Thyroid gland (tissue), 4 donors: ENCODE results near the gene BCAS3. TPM values are rescaled to one million over a fixed set of nuclear protein-coding genes. Genes with fewer than 3 reads are reported as not detected.
A peak's percentile ranks its signal among the peaks of the same experiment; 100 is the strongest.

ENCODE experiments used
- DNase-seq, 2 donors: peaks; one replicate each; pipeline ENCODE4 v3.0.0-alpha.2; 2019
- H3K27ac ChIP-seq, 3 donors: fragments of 200-600 bp; sonication (generic); 1 replicate in 2 of 3; 2 replicates in 1 of 3; pipeline ENCODE4 v1.5.1; 2016 to 2019; ENCODE audit warnings: mild to moderate bottlenecking in 1 of 3, moderate library complexity in 1 of 3
- H3K27me3 ChIP-seq: fragments of 200-600 bp; sonication (generic); one replicate; pipeline ENCODE4 v1.5.1; 2019
- H3K36me3 ChIP-seq, 2 donors: fragments of 200-600 bp; sonication (generic); one replicate each; pipeline ENCODE4 v1.5.1; 2016 to 2019
- H3K4me1 ChIP-seq, 2 donors: fragments of 200-600 bp; sonication (generic); one replicate each; pipeline ENCODE4 v1.5.1; 2017 to 2019
- H3K4me3 ChIP-seq, 3 donors: fragments of 200-600 bp; sonication (generic); replicated peaks in 1 of 3; 1 replicate in 2 of 3; 2 replicates in 1 of 3; pipeline ENCODE4 v1.5.1; 2016; ENCODE audit warnings: mild to moderate bottlenecking in 1 of 3
- H3K9me3 ChIP-seq: fragments of 200-600 bp; sonication (generic); one replicate; pipeline ENCODE4 v1.5.1; 2017
- CTCF ChIP-seq, 6 experiments: fragments of 200-600 bp in 3 of 6; fragments of 450-650 bp in 3 of 6; sonication (generic) in 3 of 6; IDR thresholded peaks; one replicate each; pipeline ENCODE4 v1.5.1; 2016 to 2019; ENCODE audit warnings: antibody characterized with exemption in 6 of 6, mild to moderate bottlenecking in 2 of 6, inconsistent platforms in 1 of 6, moderate library complexity in 1 of 6
- POLR2A ChIP-seq, 2 donors: fragments of 450-650 bp; IDR thresholded peaks; one replicate each; pipeline ENCODE4 v1.6.1; 2017; ENCODE audit warnings: antibody characterized with exemption in 2 of 2, mild to moderate bottlenecking in 2 of 2, moderate library complexity in 1 of 2
- WGBS, 2 donors: methylation state at CpG; one replicate each; pipeline ENCODE4 v1.1.5; 2017; 5-methylcytosine and 5-hydroxymethylcytosine counted together
- intact Hi-C: fragments of 100-400 bp; cut with DNase I; formaldehyde crosslinking; loops from one replicate; pipeline ENCODE4 v1.15.1; 2023
- total RNA-seq, 4 donors: library from RNA; depleted of rRNA; stranded (reverse); fragments of >200 nt; gene quantifications; one replicate each; pipeline ENCODE4 v1.2.3, GENCODE V29; 2016

The BCAS3 gene
- total RNA-seq, 4 donors from 2014 or later = 41.8 to 78.7 (median 51.6) TPM

GRCh38 chr17:61199431-61200338 lies 522.0 kb downstream of the BCAS3 start:
- TF ChIP-seq POLR2A (IDR thresholded peaks at IDR 0.05) (no peak), CTCF (IDR thresholded peaks at IDR 0.05) (no peak)
- Histone ChIP-seq H3K9me3 (no peaks in the 10 kb centered on the region), H3K4me1 (peaks cover 39 to 45% of the 10 kb centered on the region in 2 donors), H3K27me3 (no peaks in the 10 kb centered on the region), H3K4me3 (no peak overlapping the region), H3K36me3 (no peaks in the 10 kb centered on the region), H3K27ac (peak overlapping the region; percentile 3 to 88 (median 68))
- intact Hi-C loops = loop anchor here (5.0 kb wide), 1 partner anchor 113 kb away; no protein-coding TSS in a partner anchor
- 70 to 77% methylated on average over 4 of the region's 4 CpGs for WGBS, 2 donors
- DNase-seq = no peak

- intact Hi-C loops = loop anchor here (5.0 kb wide), 1 partner anchor 112 kb away; no protein-coding TSS in a partner anchor
- Histone ChIP-seq H3K27me3 (no peaks in the 10 kb centered on the region), H3K36me3 (no peaks in the 10 kb centered on the region), H3K4me3 (no peak overlapping the region), H3K9me3 (no peaks in the 10 kb centered on the region), H3K27ac (peak overlapping the region; percentile 3 to 88 (median 68)), H3K4me1 (peaks cover 43 to 51% of the 10 kb centered on the region in 2 donors)
- 85 to 92% methylated on average over 8 of the region's 8 CpGs for WGBS, 2 donors
- TF ChIP-seq POLR2A (IDR thresholded peaks at IDR 0.05) = no peak
- TF ChIP-seq CTCF (IDR thresholded peaks at IDR 0.05) = no peak
- no peak for DNase-seq
Measured at GRCh38 chr17:61200339-61200715, 522.7 kb downstream of the BCAS3 start.

- intact Hi-C loops = loop anchor here (5.0 kb wide), 1 partner anchor 111 kb away; no protein-coding TSS in a partner anchor
Measured at GRCh38 chr17:61201211-61201610, 523.6 kb downstream of the BCAS3 start.

GRCh38 chr17:61202564-61202963 lies 524.9 kb downstream of the BCAS3 start:
- H3K4me3 ChIP-seq = no peak overlapping the region
- no peaks in the 10 kb centered on the region for H3K36me3 ChIP-seq
- intact Hi-C loops = loop anchor here (5.0 kb wide), 1 partner anchor 110 kb away; no protein-coding TSS in a partner anchor
- H3K9me3 ChIP-seq = no peaks in the 10 kb centered on the region
- H3K4me1 ChIP-seq = peaks cover 50 to 59% of the 10 kb centered on the region in 2 donors
- DNase-seq = no peak
- TF ChIP-seq CTCF (IDR thresholded peaks at IDR 0.05) = no peak
- TF ChIP-seq POLR2A (IDR thresholded peaks at IDR 0.05) = no peak
- H3K27ac ChIP-seq = peak overlapping the region in 2 of 3 donors; percentile 68 to 88
- H3K27me3 ChIP-seq = no peaks in the 10 kb centered on the region
- WGBS, 2 donors = 95 to 96% methylated on average over 2 of the region's 2 CpGs

More at GRCh38 chr17:61201211-61201610, 523.6 kb downstream of the BCAS3 start:
- H3K36me3 ChIP-seq = no peaks in the 10 kb centered on the region
- peak overlapping the region; percentile 67 to 88 (median 68) for H3K27ac ChIP-seq
- H3K9me3 ChIP-seq = no peaks in the 10 kb centered on the region
- no peak overlapping the region for H3K4me3 ChIP-seq
- H3K27me3 ChIP-seq = no peaks in the 10 kb centered on the region
- H3K4me1 ChIP-seq = peaks cover 46 to 56% of the 10 kb centered on the region in 2 donors
- TF ChIP-seq CTCF (IDR thresholded peaks at IDR 0.05) (no peak), POLR2A (IDR thresholded peaks at IDR 0.05) (no peak)
- DNase-seq = peak in 1 of 2 donors; percentile 8
- 34 to 47% methylated on average over 3 of the region's 3 CpGs for WGBS, 2 donors
